Prostate gland (tissue), 2 donors: ENCODE data around the gene FECH. TPM values are rescaled to one million over a fixed set of nuclear protein-coding genes. Genes with fewer than 3 reads are reported as not detected.
"Not testable (repeated sequence)": the region's sequence is repeated elsewhere in the genome, so short reads cannot be mapped to it uniquely, and the experiment has no call there.

ENCODE experiments used
- DNase-seq: peaks from one replicate; pipeline ENCODE4 v3.0.0-alpha.2; 2019; ENCODE audit warnings: low spot score
- H3K27ac ChIP-seq, 2 donors: fragments of 200-600 bp; sonication (generic); 2 replicates each; pipeline ENCODE4 v1.5.1; 2017 to 2019
- H3K27me3 ChIP-seq: fragments of 200-600 bp; sonication (generic); replicated peaks from 2 replicates; pipeline ENCODE4 v1.5.1; 2019; ENCODE audit not compliant: insufficient read depth
- H3K36me3 ChIP-seq, 2 donors: fragments of 200-600 bp; sonication (generic); 1 replicate in 1 of 2; 2 replicates in 1 of 2; pipeline versions ENCODE4 v1.5.1 to v1.8.1; 2017 to 2019
- H3K4me1 ChIP-seq: fragments of 200-600 bp; sonication (generic); replicated peaks from 2 replicates; pipeline ENCODE4 v1.5.1; 2019
- H3K4me3 ChIP-seq, 2 donors: fragments of 200-600 bp; sonication (generic); 2 replicates each; pipeline ENCODE4 v1.5.1; 2017 to 2019
- H3K9me3 ChIP-seq: fragments of 200-600 bp; sonication (generic); 2 replicates; pipeline ENCODE4 v1.5.1; 2017
- POLR2A ChIP-seq: fragments of 450-650 bp; IDR thresholded peaks from one replicate; pipeline ENCODE4 v1.6.1; 2016; ENCODE audit warnings: antibody characterized with exemption, mild to moderate bottlenecking
- POLR2AphosphoS5 ChIP-seq: sonication (generic); formaldehyde crosslinking; IDR thresholded peaks from one replicate; pipeline ENCODE4 v1.6.1; 2017; ENCODE audit warnings: antibody characterized with exemption
- WGBS: methylation state at CpG from one replicate; pipeline ENCODE4 v1.1.5; 2018; 5-methylcytosine and 5-hydroxymethylcytosine counted together
- intact Hi-C: fragments of 100-400 bp; cut with DNase I; formaldehyde crosslinking; loops from one replicate; pipeline ENCODE4 v1.14.2; 2022
- total RNA-seq, 2 donors: library from RNA; depleted of rRNA; stranded (reverse); fragments of >200 nt; gene quantifications; one replicate each; pipeline ENCODE4 v1.1.0, GENCODE V29; 2016
- TF ChIP-seq, protein P1 (sequence below), 4 experiments: fragments of 200-600 bp in 2 of 4; fragments of 450-650 bp in 2 of 4; sonication (generic) in 2 of 4; IDR thresholded peaks; 1 replicate in 3 of 4; 2 replicates in 1 of 4; pipeline ENCODE4 v1.5.1; 2016 to 2019; ENCODE audit warnings: antibody characterized with exemption in 4 of 4, mild to moderate bottlenecking in 2 of 4, moderate library complexity in 2 of 4

The FECH gene
- total RNA-seq, 2 donors from 2014 or later: 25.8 to 71.0 TPM

DNA sequence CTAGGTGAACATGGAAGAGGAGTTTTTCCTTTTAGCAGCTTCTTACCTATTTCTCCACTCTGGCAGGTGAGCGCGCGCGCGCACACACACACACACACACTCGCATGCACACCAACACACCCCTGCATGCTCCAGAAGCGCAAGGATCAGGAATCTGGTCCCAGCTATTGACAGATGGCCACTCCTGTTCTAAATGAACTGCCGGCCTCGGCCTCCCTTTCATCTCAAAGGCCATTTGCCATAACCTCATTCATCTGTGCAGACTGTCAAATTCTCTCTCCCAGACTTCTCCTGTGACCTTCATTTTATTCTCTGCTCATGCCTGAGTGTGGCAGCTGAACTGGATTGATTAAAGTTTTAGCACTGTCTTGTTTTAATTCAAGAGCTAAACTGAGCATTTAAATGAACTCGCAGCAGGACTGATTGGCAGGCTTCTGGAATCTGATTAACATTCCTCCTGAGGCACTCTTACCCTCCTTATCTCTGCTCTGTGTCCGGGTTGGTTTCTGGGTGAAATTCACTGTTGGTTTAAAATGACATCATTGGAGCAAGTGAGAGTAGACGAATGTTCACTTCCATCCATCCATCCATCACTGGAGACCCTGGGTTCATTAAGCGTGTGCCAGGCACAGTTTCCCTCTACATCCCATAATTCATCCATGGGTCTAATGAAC is 58.8 kb downstream of the FECH start:
- Histone ChIP-seq H3K27ac (no peak overlapping the region), H3K27me3 (no peaks in the 10 kb centered on the region), H3K9me3 (no peaks in the 10 kb centered on the region), H3K4me3 (no peak overlapping the region), H3K4me1 (no peaks in the 10 kb centered on the region), H3K36me3 (no peaks in the 10 kb centered on the region)
- TF ChIP-seq, protein P1, sequence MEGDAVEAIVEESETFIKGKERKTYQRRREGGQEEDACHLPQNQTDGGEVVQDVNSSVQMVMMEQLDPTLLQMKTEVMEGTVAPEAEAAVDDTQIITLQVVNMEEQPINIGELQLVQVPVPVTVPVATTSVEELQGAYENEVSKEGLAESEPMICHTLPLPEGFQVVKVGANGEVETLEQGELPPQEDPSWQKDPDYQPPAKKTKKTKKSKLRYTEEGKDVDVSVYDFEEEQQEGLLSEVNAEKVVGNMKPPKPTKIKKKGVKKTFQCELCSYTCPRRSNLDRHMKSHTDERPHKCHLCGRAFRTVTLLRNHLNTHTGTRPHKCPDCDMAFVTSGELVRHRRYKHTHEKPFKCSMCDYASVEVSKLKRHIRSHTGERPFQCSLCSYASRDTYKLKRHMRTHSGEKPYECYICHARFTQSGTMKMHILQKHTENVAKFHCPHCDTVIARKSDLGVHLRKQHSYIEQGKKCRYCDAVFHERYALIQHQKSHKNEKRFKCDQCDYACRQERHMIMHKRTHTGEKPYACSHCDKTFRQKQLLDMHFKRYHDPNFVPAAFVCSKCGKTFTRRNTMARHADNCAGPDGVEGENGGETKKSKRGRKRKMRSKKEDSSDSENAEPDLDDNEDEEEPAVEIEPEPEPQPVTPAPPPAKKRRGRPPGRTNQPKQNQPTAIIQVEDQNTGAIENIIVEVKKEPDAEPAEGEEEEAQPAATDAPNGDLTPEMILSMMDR (IDR thresholded peaks at IDR 0.05): no peak
- TF ChIP-seq POLR2A (no peak), POLR2AphosphoS5 (no peak)
- WGBS: 64% methylated on average over 13 of the region's 13 CpGs
- DNase-seq: no peak
- intact Hi-C loops: no loop called here

DNA sequence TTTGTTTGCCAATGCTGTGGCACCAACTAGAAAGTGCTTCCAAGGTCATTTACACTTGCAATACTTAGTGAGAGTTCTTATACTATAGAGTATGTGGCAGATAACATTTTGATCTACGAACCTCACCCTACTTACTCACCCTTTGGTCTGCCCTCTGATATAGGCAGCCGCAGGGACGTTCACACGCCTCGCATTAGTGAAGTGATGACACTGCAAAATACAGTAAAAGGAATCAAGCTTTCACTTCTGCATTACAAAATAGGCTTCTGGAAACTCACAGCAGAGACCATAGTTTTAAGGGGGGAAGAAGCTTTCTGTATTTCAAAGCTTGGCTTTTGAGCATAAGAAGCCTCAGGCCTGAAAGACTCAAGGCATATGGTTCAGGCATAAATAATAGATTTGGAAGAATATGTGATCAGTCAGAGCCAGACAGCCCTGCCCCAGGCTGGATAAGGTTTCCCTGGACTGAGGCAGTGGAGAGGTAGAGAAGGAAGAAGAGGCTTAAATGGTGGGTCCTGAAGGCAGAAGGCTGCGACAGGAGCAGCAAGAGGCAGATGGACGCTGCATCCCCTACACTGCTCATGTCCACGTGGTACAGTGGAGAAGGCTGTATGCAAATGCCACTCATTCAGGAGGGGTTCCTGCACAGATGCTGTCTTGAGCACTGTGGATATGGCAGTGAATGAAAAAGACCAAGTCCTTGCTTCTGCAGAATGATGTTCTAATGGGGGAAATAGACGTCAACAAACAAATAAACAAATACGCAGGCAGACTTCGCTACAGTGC is 63.1 kb downstream of the FECH start:
- no peak for DNase-seq
- H3K36me3 ChIP-seq: no peaks in the 10 kb centered on the region
- H3K4me3 ChIP-seq: no peak overlapping the region
- no peaks in the 10 kb centered on the region for H3K9me3 ChIP-seq
- no peak overlapping the region for H3K27ac ChIP-seq
- no peak for TF ChIP-seq POLR2AphosphoS5
- no peak for TF ChIP-seq POLR2A
- TF ChIP-seq, protein P1 (IDR thresholded peaks at IDR 0.05): no peak
- intact Hi-C loops: no loop called here
- no peaks in the 10 kb centered on the region for H3K4me1 ChIP-seq
- 88% methylated on average over 11 of the region's 11 CpGs for WGBS
- no peaks in the 10 kb centered on the region for H3K27me3 ChIP-seq

DNA sequence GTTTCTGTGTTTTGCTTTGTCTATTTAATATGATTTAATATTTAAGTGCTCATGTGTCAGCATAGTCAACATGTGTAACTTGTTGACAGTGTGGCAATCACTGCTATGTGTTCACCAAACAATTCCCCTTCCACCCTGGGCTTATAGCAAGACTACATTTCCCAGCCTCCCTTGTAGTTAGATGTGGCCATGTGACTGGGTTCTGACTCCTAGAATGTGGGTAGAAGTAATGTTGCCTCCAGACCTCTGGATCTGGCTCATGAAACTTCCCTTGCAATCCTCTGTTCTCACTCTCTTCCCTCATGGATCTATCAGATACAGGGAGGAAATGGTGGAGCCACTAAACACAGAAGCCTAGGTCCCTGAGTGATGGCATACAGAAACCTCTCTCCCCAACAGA is 64.2 kb downstream of the FECH start:
- H3K27me3 ChIP-seq, H3K9me3 ChIP-seq, intact Hi-C loops, H3K4me3 ChIP-seq, H3K27ac ChIP-seq, H3K4me1 ChIP-seq, DNase-seq, H3K36me3 ChIP-seq: not testable (repeated sequence)

DNA sequence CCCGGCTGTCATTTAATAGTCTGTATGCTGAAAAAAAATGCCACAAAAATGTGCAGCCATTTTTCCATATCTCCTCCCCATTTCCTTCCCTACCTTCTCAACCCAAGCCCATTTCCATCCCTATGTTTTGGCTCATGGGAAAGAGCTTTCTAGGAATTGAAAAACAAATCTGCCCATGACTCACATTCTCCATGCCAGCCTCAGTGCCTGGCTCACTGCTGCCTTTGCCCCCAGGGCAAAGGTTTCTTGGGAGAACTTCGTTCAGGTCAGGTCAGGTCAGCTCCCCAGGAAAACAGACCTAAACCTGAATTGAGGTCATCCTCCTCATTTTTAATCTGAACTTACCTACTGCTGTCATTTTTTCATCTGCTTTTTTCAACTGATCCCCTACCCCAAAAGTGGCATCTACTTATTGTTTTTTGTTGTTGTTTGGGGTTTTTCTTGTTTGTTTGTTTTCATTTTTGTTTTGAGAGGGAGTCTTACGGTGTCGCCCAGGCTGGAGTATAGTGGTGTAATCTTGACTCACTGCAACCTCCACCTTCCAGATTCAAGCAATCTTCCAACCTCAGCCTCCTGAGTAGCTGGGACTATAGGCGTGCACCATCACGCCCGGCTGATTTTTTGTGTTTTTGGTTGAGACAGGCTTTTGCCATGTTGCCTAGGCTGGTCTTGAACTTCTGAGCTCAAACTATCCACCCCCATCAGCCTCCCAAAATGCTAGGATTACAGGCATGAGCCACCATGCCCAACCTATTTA is 66.7 kb downstream of the FECH start:
- intact Hi-C loops: no loop called here
- H3K4me1 ChIP-seq: no peaks in the 10 kb centered on the region
- DNase-seq: no peak
- TF ChIP-seq POLR2A (no peak), POLR2AphosphoS5 (no peak)
- TF ChIP-seq, protein P1 (IDR thresholded peaks at IDR 0.05): no peak
- no peaks in the 10 kb centered on the region for H3K36me3 ChIP-seq
- no peak overlapping the region for H3K4me3 ChIP-seq
- H3K9me3 ChIP-seq: no peaks in the 10 kb centered on the region
- 71% methylated on average over 7 of the region's 7 CpGs for WGBS
- H3K27me3 ChIP-seq: no peaks in the 10 kb centered on the region
- no peak overlapping the region for H3K27ac ChIP-seq

DNA sequence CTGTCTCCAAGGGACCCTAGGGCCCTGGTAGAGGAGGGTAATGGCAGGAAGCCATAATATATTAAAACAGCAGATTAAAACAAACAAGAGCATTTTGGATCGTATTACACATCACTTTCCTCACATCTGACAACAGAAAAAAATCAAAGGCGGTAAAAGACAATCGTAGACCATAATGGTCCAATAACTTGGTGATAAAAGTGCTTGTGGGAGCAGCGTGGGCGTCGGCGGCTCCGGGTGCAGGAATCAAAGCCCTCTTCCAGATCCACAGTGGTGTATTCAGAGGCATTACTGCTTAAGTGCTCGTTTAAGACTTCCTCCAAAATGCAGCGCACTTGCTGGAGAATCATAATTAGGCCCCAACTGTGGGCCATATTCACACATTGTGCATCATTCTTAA is 68.0 kb downstream of the FECH start:
- intact Hi-C loops: no loop called here
- no peak for TF ChIP-seq POLR2AphosphoS5
- Histone ChIP-seq H3K27me3 (no peaks in the 10 kb centered on the region), H3K9me3 (no peaks in the 10 kb centered on the region), H3K4me1 (no peaks in the 10 kb centered on the region), H3K36me3 (no peaks in the 10 kb centered on the region), H3K27ac (no peak overlapping the region), H3K4me3 (no peak overlapping the region)
- WGBS: 39% methylated on average over 10 of the region's 10 CpGs
- no peak for DNase-seq
